Kasumi-1 (cell line): ENCODE results near the gene DSCAML1.

Experiments used
- DNase-seq, 2 experiments: peaks; one replicate each; lab custom pipeline; 2025; lab: John Stamatoyannopoulos, UW

The DSCAML1 gene

GRCh38 chr11:117796872-117797529 is at the start of gene DSCAML1:
DSCAML1 (minus strand) TSS chr11:117797216; CDS start chr11:117797079, 137 bp downstream.
- DNase-seq = no peak

DNA sequence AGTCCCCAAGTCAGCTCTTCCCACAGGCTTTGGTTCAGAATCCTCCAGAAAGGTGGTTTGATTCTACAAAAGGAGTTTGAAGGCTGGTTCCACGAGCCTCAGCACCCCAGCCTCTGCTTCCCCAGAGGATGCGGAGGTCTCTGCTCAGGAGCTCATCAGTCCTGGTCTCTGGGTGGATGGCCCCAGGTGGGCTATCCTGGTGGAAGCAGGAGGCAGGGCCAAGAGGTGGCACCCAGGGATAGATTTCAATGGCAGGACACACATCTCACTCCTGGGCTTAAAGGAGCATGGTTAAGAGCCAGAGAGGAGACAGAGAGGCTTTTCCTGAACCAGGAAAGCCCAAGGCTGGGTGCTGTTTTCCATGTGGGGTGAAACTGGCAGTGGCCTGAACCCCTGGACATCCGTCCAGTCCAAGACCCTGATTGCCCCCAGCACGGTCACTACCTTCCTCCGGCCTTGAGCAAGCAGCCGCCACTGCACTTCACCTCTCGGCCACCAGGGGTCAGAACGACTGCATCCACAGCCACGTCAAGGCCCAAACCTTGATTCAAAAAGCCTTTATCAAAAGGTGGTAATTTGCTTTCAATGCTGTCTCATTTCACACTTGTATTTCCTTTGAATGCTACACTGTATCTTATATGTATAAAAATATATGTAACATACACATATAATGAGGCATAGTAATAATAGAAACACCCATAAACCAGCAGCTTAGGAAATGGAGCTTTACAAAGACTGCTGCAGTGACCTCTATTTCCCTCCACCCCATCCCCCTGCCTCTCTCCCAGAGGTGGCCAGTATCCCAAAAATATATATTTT is 46.9 kb upstream of the DSCAML1 start:
- DNase-seq = peak; percentile 34 to 39

- DNase-seq = no peak
Measured at GRCh38 chr11:117842131-117842941, 45.3 kb upstream of the DSCAML1 start.

DNA sequence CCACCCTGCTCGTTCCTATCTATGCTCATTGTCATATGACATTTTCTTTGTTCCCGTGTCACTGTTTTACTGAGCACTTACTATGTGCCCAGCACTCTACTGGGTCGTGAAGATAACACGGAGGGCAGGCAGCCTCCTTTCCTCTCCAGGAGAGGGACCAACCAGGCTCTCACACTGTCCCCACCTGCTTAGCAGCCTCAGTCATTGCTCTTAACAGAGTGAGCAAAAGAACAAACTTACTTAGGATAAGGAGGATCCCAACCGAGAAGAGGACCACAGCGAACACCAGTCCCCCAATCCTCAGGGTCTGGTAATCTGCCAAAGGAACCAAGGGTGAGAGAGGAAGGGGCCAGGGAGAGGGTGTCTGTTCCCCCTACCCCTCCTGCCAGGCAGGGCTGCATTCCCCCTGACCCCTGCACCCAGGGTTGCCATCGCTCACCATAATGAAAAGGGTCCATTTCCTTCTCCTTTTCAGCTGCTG is 44.6 kb upstream of the DSCAML1 start:
- no peak for DNase-seq

DNA sequence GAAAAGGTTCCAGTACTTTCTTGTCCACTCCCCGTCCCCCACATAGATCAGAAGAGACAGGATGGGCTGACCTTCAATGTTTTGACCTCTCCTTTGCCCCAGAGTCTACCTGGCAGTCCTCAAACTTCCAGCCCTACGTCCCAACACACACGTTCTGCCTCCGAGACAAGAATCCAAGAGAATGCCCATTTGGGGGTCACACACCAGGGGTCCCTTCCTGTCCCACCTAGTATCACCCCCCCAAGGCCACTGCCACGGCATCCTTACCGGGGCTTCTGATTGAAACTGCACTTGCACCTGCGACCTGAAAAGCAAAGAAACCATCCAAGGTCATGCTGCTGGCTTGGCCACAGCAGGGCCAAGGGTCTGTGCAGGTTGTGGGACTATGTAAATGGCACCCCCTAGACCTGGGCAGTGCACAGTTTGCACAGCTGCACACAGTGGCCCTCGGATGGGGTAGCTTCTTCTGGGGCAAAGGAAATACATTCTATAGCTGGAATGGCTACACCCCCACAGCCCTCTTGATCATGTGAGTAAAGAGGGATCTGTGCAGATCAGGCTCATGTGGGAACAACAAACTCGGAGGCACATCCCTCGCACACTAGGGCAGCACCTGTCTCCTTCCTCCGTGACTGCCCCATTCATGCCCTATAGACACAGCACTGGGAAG is 44.0 kb upstream of the DSCAML1 start:
- DNase-seq = no peak

- no peak for DNase-seq
Measured at GRCh38 chr11:117839936-117840813, 43.2 kb upstream of the DSCAML1 start.

GRCh38 chr11:117839380-117839881 is 42.4 kb upstream of the DSCAML1 start:
- no peak for DNase-seq

GRCh38 chr11:117838901-117839300 is 41.9 kb upstream of the DSCAML1 start:
- no peak for DNase-seq

DNA sequence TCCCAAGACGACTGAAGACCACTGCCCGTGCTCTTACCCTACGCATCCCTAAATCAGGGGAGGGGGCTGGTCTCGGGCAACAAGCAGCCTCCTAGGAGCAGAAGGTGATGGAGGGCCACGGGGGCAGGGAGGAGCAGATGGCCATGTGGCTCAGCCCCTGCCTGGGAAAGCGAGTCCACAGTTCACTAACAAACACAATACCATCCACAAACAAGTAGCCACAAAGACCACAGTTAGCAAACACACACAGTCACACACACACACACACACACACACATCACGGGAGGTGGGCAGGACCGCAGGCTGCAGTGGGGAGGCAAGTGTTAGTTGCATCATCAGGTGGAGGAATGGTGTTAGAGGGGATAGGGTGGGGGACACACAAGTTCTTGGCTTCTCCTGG is 40.8 kb upstream of the DSCAML1 start:
- no peak for DNase-seq

- no peak for DNase-seq
Measured at GRCh38 chr11:117837070-117837776, 40.2 kb upstream of the DSCAML1 start.

DNA sequence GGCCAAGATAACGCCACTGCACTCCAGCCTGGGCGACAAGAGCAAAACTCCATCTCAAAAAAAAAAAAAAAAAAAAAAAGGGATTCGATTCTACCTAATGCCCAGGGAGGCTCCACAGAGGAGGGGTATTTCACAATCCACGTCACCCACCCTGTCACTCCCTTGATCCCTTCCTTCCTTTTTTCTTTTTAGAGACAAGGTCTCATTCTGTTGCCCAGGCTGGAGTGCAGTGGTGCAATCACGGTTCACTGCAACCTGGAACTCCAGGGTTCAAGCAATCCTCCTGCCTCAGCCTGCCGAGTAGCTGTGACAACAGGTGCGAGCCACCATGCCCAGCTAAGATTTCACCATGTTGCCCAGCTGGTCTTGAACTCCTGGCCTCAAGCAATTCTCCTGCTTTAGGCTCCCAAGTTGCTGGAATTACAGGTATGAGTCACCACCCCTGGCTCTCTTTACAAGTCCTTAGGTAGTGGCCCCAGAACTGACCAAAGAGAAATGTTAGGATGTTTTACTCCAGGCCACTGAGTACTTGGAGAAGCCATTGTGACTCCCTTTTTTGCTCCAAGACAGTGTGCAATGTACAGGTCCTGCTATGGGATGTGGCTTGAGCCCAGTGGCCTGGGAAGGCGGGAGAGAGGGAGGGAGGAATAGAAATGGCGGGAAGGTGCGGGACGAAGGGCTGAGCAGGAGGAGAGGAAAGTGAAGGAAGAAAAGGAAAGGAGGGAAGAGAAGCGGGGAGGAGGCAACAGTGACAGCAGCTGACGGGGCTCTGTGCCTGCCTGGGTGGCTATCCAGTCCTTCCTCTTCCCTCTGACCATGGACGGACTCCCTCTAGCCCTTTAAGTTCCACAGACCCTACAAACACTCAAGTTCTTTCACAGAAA is 39.3 kb upstream of the DSCAML1 start:
- DNase-seq = no peak

GRCh38 chr11:117835576-117835975 is 38.6 kb upstream of the DSCAML1 start:
- no peak for DNase-seq

GRCh38 chr11:117834838-117835443 is 37.9 kb upstream of the DSCAML1 start:
- no peak for DNase-seq

DNA sequence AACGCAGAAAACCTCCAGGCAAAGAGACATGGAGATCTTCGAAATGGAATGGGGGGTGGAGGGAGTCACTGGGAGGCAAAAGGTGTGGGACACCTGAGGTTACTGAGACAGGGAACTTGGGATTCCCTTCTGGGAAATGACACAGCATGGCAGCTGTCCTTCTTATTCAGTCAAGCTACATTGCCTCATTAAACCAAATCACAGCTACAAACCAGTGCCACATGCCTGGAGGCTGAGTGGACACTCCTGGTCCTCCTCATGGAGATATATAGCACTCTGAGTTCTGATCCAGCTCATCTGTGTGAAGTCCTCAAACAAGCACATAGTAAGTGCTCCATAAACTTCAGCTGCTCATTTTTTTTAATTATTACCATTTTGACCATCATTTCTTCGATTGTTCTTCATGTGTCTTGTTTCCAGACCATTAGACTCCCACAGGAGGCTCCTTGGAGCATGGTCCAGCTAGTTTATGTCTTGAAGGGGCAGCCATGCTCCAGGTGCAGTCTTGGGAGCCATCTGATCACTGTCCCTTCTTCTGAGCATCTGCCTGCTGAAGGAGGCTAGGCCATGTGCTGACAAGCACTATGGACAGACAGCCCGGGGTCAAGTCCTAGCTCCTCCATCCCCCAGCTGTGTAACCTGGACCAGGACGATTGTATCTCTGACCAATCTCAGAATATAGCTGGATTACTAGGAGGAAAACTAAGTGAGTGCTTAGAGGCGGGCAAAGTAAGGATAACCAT is 37.2 kb upstream of the DSCAML1 start:
- no peak for DNase-seq

- no peak for DNase-seq
Measured at GRCh38 chr11:117833401-117833891, 36.4 kb upstream of the DSCAML1 start.

DNA sequence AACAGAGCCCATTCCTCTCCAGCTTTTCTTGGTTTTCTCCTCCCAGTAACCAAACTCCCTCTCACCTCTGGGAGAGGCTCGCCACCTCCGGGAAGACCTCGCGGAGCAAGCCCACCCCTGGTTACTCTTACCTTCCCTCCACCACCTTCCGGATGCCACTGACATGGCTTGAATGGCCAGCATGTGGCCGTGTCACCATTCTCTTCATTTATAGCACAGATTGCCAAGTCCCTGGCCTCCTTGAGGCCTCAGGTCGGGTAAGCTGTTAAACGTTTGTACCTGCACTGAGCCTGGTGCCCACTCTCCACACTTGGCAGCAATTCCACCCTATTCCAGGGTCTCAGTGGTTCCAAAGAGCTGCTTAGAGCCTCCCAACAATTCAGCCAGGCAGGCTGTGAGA is 35.5 kb upstream of the DSCAML1 start:
- DNase-seq = no peak

- no peak for DNase-seq
Measured at GRCh38 chr11:117831661-117832415, 34.8 kb upstream of the DSCAML1 start.
